B cell (primary cell): ENCODE data around the gene PDE11A.

ENCODE experiments used
- CTCF ChIP-seq: fragments of 200-600 bp; IDR thresholded peaks from one replicate; pipeline ENCODE4 v1.8.0; 2022; ENCODE audit warnings: antibody characterized with exemption, mild to moderate bottlenecking
- EZH2 ChIP-seq: IDR thresholded peaks from 2 replicates; pipeline ENCODE4 v1.6.1; 2012; ENCODE audit warnings: borderline replicate concordance, low read depth, mild to moderate bottlenecking, moderate library complexity, low read length; ENCODE audit not compliant: insufficient read depth, poor library complexity, severe bottlenecking

DNA sequence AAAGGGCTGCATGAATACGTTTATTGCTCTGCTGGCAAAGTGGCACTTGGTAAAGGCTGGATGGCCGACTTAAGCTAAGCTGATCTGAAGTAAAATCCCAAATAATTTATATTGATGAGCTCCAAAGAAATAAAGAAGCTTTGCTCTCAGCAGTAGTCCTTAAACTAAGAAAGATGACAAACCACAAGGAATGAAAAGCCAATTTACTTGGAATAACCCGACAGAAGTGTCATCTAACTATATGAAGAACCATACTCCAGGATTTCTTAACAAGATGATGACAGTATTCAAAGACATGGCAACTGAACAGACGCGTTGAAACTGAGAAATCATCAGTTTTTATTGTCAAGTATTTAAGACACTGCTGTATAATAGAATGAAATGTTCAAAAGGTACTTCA is 294.1 kb downstream of the PDE11A start:
- no peak for TF ChIP-seq CTCF
- no peak for TF ChIP-seq EZH2
